T-helper 2 cell (primary cell): Measurements from ENCODE around the gene ZNF174.

Experiments used
- DNase-seq, 5 experiments: peaks; one replicate each; pipeline versions ENCODE4 v3.0.0 to v3.0.0-alpha.2; 2012 to 2022

Gene ZNF174

DNA sequence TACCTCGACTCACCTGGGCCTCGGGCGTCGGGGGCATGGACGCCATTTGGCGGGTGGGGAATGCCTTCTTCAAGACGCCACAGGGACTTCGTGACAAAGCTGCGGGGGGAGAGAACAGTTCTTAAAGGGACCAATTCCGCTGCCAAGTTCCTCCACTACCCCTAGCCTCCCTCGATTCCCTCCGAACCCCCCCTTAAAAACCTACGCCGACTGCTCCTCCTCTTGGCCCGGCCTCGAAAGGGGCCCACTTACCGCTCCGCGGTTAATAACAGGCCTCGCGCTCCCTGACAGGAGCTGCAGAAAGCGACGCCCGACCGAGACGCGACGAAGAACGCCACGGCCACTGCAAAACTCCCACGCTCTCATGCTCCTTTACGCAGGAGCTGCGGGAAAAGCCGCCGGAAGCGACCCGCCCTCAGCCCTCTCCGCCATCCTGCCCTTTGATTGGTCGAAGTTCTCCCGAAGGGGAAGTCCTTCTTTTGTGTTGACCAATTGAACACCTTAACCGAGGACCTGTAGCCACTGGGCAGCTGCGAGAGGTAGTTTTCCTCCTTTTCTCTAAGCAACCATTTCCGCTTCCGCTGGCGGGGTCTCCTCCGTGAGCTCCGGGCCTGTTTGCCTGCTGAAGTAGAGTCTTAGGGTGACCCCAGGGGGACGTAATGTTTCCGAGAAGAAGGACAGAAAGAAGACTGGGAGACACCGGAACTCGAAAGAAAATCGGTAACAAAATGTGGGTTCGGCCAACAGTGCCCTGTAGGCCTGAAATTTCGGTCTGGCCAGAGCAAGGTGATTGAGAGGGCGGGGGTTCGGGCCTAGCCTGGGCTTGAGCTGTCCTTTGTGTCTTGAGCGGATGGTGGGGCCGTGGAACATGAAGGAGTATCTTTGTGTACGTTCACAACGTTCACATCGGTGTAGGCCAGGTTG lies 42.4 kb downstream of the ZNF174 start, which contains the start of the genes NAA60 and ZNF597:
TSS of gene NAA60 (plus strand) at position 573 of the 924 bp plus-strand sequence. CDS start 32,548 bp downstream, outside the sequence.
TSS of gene ZNF597 (minus strand) at position 397 of the 924 bp plus-strand sequence. CDS start at position 46, 351 bp downstream.
- peak; percentile 49 to 93 (median 76) for DNase-seq

DNA sequence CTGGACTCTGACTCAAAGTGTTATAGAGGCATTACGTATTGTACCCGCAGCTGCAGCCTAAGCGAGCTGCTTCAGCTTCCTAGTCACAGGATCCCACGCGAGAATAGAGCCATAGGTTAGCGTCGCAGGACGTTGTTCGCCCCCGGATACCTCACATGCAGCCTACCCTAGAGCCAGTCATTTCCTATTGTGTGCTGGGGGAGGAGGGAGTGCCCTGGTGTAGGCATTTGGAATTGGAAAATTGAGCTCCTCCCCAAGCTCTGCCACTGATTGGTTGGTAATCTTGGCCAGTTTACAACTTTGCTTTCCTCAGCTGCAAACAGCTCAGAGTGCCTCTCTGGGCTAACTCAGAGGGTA lies 43.0 kb downstream of the ZNF174 start:
- DNase-seq = peak in 2 of 5 experiments; percentile 25 to 86

- DNase-seq = no peak
These were observed 53.1 kb downstream of the ZNF174 start for GRCh38 chr16:3454093-3454492.

GRCh38 chr16:3454631-3455147 lies 53.7 kb downstream of the ZNF174 start:
- no peak for DNase-seq

GRCh38 chr16:3457434-3458252 lies 56.6 kb downstream of the ZNF174 start:
- peak; percentile 79 to 94 (median 87) for DNase-seq

- DNase-seq = no peak
These were observed 57.4 kb downstream of the ZNF174 start for GRCh38 chr16:3458278-3458851.

DNA sequence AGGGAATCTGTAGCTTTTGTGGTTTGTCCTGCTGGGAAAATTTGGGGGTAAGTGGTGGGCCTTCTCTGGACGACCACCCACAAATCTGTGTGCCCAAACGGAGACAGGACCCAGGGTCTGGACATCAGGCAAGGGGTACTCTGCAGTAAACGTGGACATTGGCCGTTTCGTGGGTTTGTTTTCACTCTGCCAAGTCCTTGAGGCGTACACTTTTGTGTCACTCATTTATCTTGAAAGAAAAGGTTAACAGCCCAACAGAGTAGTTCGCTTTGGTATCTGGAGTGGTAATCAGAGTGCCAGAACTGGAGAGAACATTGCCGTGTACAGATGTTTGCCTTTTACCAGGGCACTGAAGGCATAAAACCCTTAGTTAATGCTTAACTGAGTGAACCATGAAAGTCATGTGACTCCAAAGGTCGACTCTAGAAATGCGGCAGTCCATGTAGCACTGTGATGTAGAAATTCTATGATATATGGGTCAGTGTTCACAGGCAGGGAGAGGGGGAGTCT lies 57.9 kb downstream of the ZNF174 start:
- peak in 1 of 5 experiments; percentile 68 for DNase-seq
